NCI-H2227 (cell line): ENCODE data around the gene ALKBH6.

Experiments used
- DNase-seq: peaks from one replicate; lab custom pipeline; 2025; ENCODE audit not compliant: unreplicated experiment; lab: John Stamatoyannopoulos, UW

ALKBH6 gene

DNA sequence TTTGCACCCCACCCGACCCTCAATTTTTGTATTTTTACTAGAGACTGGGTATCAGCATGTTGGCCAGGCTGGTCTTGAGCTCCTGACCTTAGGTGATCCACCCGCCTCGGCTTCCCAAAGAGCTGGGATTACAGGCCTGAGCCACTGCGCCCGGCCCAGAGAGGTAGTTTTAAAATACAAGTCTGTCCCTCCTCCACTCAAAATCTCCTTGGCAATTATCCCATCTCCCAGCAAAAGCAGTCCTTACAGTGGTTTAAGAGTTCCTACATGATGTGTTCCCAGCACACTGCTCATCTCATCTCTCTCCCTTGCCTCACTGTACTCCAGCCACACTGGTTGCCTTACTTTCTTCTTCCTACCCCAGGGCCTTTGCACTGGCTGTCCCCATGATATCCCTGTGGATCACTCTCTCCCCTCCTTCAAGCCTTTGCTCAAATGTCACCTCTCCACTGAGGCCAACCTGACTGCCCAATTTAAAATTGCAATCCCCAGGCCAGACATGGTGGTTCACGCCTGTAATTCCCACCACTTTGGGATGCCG, 53.5 kb downstream of the ALKBH6 start:
- no peak for DNase-seq

- DNase-seq, result no peak
Measured at GRCh38 chr19:35959968-35960320, 54.1 kb downstream of the ALKBH6 start.
